ENCODE results near the gene CLIP3. TPM values are rescaled to one million over a fixed set of nuclear protein-coding genes. Genes with fewer than 3 reads are reported as not detected.
A peak's percentile ranks its signal among the peaks of the same experiment; 100 is the strongest.
"Not testable (repeated sequence)": the region's sequence is repeated elsewhere in the genome, so short reads cannot be mapped to it uniquely, and the experiment has no call there.

Gene CLIP3, protein sequence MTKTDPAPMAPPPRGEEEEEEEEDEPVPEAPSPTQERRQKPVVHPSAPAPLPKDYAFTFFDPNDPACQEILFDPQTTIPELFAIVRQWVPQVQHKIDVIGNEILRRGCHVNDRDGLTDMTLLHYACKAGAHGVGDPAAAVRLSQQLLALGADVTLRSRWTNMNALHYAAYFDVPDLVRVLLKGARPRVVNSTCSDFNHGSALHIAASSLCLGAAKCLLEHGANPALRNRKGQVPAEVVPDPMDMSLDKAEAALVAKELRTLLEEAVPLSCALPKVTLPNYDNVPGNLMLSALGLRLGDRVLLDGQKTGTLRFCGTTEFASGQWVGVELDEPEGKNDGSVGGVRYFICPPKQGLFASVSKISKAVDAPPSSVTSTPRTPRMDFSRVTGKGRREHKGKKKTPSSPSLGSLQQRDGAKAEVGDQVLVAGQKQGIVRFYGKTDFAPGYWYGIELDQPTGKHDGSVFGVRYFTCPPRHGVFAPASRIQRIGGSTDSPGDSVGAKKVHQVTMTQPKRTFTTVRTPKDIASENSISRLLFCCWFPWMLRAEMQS
- total RNA-seq, result 19.7 TPM
- long read RNA-seq, transcript CLIP3-201 (14 exons, 3,370 nt), result major isoform, 8 of 9 reads
- long read RNA-seq, partial matches to known transcripts, result 1 of 9 reads
- long read RNA-seq, other reads (novel, unspliced or antisense), result 0 of 9 reads

DNA sequence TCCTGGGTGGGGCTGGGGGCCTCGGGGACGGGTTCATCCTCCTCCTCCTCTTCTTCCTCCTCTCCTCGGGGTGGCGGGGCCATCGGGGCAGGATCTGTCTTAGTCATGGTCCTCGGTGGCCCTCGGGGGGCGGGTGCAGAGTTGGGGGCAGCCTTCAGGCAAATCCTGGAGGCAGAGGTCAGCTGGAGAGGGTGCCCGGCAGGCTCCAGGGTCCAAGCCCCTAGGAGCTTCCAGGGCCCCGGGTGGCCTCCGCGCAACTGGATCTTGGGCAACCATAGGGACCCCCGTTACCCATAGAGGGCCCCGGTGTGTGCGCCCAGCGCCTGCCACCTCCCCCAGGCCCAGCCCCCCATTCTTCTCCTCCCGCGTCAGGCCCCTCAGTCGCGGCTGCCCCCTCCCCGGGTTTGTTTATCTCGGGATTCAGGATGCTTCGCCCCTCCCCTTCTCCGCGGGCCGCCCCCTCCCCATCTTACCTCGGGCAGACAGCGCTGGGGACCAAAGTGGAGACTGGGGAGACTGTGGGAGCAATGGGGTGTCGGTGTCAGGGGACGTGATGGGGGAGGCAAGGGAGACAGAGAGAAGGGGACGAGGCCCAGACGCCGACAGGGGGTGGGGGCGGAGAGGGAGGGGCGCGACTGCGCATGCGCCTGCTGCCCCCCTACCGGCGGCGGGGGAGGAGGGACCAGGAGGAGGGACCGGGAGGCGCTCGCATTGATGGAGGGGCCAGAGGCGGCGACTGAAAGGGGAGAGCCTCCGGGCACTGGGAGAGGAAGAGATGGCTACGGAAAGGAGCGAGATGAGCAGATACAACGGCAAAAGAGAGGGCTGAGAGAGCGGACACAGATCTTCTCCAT, at the start of gene CLIP3:
Gene CLIP3 (minus strand): TSS at position 623 of the 854 bp plus-strand sequence. CDS start 516 bp downstream, at position 107.
- DNase-seq (ENCODE audit: low spot score), result no peak

DNA sequence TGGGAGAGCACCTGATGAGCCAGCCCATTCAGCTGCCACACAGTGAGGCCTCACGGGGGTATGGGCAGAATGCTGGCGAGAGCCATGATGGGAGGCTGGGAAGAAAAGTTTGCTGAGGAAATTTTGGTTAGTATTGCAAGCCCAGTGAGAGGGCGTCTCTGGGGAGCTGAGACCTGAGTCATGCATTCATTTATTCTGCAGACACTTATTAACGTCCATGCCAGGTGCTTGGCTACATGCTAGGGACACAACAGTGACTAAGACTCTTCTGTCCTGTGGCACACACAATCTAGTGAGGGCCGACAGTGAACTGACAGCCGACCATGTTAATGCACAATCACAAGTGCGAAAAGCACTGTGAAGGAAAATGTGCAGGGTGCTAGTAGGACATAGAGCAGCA, 49.2 kb upstream of the CLIP3 start:
- no peak for DNase-seq (ENCODE audit: low spot score)

DNA sequence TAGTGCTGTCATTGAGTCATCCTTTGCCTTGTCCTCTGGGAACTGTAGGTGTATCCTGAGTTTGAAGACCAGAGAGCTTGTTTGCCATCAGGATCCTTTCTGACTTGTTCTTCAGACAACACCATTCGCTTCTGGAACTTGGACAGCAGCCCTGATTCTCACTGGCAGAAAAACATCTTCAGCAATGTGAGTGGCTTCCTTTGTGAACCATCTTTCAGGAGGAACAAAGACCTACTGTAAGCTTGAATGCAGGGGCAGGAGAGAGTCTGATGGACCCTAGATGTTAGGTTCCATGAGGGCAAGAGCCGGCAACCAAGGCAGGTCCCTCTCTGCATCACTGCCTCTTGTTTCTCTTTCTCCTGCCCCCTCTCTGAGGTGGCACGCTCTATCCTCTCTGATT, 48.7 kb upstream of the CLIP3 start:
- no peak for DNase-seq (ENCODE audit: low spot score)

DNA sequence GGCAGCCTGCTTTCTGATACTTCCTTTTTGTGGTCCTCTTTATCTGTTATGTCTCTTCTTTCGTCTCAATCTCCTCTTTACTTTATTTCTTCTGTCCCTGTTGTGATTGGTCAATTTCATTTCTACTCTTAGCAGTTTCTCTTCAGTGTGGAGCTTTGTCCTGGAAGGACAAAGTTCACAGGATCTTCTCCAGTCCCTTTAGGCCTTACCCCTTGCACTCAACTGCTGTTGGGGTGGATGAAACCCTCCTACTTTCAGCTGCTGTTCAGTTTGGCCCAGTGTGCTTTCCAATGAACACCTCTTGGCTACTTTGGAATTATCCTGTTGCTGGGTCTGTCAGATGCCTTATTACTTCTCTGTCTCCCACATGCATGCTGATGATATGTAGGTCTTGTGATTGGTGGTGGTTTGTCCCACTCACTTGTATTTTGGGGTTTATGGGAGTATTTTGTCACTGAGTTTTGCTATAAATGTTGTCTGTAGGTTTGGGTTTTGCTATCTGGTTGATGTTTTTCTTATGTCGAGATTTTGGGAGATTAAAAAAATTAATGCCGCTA, 46.8 kb upstream of the CLIP3 start:
- DNase-seq (ENCODE audit: low spot score), result no peak

DNA sequence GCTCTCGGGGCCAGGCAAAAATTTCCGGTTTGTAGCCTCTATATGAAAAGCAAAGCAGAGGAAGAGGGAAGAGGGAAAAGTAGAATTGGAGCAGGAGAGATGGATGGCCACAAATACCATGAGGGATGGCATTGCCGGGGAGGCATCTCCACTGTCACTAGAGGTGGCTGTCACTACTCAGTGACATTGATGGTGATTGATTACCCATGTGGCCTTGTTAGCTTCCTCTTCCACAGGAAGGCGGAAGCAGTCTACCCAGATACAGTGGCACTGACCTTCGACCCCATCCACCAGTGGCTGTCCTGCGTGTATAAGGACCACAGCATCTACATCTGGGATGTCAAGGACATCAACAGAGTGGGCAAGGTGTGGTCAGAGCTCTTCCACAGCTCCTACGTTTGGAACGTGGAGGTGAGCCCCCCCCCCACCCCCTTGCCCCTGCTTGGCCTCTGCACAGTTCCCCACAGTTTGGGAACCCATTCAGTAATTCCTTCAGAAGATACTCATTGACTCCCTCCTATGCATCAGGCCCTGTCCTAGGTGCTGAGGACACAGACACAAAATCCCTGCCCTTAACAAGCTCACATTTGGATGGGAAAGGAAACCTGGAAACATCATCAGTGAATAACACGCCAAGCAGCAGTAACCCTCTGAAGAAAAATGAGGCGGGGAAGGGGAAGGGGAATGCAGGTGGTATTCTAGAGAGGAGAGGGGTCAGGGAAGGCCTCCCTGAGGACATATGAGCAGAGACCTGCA, 40.6 kb upstream of the CLIP3 start:
- no peak for DNase-seq (ENCODE audit: low spot score)

DNA sequence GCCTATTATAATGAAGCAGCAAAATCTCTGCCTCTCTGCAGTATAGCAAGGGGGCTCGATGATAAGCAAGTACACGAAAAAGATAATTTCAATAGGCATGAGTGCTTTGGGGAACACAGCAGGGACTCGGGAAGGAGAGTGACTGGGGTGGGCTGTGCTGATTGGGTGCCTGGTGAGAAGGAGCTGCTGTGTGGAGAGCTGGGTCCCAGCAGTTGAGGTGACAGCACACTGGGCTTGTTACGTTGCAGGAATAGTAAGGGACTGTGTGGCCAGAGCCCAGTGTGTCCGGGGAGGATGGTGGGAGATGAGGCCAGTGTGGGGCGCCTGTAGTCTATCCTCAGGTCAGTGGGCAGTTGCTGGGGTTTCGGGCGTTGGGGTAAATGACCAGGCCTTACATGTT, 39.4 kb upstream of the CLIP3 start:
- DNase-seq (ENCODE audit: low spot score), result no peak

DNA sequence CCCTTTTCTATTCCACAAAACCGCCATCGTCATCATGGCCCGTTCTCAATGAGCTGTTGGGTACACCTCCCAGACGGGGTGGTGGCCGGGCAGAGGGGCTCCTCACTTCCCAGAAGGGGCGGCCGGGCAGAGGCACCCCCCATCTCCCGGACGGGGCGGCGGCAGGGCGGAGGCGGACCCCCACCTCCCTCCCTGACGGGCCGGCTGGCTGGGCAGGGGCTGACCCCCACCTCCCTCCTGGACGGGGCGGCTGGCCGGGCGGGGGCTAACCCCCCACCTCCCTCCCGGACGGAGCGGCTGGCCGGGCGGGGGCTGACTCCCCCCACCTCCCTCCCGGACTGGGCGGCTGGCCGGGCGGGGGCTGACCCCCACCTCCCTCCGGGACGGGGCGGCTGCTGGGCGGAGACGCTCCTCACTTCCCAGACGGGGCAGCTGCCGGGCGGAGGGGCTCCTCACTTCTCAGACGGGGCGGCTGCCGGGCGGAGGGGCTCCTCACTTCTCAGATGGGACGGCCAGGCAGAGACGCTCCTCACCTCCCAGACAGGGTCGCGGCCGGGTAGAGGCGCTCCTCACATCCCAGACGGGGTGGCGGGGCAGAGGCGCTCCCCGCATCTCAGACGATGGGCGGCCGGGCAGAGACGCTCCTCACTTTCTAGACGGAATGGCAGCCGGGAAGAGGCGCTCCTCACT, 36.3 kb upstream of the CLIP3 start:
- not testable (repeated sequence) for DNase-seq (ENCODE audit: low spot score)

DNA sequence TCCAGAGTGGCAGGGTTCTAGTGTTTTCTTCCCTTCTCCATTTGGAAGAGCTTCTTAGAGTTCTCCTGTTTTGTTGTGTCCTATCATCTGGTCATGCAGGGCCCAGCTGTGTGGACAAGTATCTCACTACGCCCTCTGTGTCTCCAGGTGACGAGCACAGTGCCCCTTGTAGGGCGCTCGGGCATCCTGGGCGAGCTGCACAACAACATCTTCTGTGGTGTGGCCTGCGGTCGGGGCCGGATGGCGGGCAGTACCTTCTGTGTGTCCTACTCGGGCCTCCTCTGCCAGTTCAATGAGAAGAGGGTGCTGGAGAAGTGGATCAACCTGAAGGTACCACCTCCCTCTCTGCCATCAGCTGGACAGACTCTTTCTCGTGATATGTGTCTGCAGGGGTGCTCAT, 35.0 kb upstream of the CLIP3 start:
- DNase-seq (ENCODE audit: low spot score), result no peak

DNA sequence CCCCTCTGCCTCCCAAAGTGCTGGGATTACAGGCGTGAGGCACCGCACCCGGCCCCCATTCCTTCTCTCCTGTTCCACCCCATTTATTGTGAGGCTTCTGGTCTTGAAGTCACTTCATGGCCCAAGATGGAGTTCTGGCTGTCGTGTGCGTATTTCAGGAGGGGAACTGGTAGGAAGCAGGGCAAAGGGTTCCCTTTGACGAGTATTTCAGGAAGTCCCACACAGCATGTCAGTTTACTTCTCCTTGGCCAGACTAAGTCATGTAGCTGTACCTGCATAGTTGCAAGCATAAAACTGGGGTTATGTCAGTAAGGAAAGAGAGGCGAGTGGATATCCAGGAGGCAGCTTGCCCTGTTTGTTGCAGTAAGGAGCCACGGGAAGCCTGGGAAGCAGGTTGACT, 32.2 kb upstream of the CLIP3 start:
- DNase-seq (ENCODE audit: low spot score), result no peak

DNA sequence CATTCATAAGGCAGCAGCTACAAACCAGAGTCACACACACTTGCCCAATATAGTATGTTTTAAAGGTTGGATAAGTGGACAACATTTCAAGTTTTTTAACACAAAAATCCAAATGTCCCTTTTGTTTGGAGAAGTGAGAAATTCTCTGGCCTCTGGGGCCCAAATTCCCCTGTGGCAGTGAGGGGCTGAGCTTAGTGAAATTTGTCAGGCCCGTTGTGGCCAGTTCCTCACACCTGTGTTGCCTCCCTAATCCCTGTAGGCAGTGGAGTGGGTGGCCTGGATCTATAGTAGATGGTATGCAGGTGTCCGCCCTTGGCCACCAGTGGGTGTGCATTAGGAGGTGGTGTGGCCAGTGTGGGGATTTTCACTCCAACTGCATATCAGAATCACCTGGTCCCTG, 28.7 kb upstream of the CLIP3 start:
- no peak for DNase-seq (ENCODE audit: low spot score)

DNA sequence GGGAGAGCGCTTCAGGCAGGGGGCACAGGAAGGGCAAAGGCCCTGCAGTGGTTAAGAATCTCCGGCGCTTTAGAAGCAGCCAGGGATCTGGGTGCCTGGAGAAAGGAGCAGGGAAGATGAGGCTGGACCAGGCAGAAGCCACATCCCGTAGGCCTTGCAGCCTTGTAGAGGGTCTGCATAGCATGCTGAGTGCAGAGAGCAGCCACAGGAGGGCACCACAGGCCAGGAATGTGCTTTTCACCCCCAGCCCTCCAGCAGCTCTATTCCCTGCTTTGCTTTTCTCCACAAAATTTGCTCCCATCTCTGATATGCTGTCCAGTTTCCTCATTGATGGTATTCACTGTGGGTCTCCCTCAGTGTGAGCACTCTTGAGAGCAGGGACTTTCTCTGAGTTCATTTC, 27.8 kb upstream of the CLIP3 start:
- DNase-seq (ENCODE audit: low spot score), result no peak

DNA sequence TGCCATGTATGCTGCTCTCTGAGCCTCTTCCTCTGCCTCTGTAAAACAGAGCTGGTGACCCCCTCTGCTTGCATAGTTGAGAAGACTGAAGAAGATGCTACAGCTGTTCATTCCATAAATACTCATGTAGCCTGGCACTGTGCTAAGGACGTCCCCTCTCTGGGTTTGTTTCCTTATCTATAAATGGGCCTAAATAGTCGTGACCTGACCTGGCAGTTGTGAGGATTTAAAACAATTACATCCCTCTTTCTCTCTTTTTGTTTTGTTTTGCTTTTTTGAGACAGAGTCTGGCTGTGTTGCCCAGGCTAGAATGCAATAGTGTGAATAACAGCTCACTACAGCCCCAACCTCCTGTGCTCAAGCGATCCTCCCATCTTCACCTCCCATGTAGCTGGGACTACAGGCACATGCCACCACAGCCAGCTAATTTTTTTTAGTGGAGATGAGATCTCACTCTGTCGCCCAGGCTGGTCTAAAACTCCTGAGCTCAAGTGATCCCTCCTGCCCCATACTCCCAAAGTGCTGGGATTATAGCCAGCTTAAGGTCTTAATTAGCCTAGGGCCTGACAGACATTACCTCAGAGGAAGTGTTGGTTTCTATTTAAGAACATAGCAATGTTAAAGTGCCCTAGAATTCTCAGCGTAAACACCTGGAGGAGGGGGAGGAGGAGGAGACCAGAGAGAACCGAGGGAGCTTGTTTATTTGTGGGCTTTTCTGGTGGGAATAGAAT, 26.7 kb upstream of the CLIP3 start:
- DNase-seq (ENCODE audit: low spot score), result no peak

DNA sequence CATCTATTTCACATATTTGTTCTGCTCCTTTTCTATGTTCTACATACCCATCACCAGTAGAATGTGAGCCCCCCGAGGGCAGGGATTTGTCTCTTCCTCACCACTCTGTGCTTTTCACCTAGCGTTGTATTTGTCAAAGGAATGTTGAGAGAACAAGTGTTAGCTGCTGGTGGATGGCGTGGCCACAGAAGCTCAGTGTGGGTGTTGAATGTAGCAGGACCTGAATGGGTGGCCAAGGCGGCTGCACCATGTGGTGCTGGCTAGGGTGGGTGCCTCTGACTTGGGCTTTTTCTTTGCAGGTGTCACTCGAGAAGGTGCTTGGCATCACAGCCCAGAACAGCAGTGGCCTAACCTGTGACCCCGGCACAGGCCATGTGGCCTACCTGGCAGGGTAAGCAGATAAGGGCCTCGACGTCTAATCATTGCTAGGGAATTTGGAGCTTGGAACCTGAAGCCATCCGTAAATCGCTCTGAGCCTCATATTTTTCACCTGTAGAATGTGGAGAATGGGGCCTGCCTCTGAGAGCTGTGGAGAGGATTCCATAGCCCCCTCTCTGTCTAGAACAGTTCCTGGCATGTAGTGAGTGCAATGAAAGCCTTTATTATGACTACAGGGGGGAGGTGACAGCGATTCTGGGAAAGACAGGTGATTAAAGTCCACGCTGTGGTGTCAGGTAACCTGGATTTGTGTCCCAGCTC, 26.0 kb upstream of the CLIP3 start:
- DNase-seq (ENCODE audit: low spot score), result no peak

DNA sequence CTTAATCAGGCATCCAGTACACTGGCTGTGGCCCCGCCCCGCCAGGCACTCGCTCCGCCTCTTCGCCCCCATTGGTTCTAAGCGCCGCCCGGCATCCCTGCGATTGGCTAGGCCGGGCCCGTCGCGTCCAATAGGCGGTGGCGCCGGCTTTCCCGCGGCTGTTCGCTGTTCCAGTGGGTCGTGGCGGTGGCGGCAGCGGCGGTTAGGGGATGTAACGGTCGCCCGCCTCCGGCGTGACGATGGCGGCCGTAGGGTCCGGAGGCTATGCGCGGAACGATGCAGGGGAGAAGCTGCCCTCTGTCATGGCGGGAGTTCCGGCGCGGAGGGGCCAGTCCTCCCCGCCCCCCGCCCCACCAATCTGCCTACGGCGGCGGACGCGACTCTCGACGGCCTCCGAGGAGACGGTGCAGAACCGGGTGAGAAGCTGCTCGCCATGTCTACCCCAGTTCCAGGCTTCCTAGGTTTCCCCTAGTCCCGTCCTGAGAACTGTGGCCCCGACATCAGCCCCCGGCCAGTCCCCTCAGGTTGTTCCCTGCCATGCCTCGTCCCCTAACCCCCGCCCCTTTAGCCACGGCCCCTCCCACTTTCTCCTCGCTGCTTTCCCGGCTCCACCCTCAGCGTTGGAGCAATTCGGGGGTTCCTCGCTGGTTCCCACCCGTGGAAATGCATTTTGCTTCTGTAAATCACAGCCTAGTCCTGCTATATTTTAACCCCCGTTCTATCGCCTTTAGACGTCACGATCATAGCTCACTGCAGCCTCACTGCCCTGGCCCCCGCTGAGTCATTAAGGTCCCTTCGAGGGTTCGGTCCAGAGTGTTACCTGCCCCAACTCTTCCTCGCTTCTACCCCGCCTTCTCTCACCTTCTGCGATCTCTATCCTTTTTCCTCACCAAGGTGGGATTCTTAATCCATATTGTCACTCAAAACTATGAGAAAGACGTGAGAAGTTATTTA, 22.3 kb upstream of the CLIP3 start, which contains the start of gene WDR62:
Gene WDR62 (plus strand): TSS at position 165 of the 954 bp plus-strand sequence. CDS start 75 bp downstream, at position 240.
- peak; percentile 98 for DNase-seq (ENCODE audit: low spot score)

DNA sequence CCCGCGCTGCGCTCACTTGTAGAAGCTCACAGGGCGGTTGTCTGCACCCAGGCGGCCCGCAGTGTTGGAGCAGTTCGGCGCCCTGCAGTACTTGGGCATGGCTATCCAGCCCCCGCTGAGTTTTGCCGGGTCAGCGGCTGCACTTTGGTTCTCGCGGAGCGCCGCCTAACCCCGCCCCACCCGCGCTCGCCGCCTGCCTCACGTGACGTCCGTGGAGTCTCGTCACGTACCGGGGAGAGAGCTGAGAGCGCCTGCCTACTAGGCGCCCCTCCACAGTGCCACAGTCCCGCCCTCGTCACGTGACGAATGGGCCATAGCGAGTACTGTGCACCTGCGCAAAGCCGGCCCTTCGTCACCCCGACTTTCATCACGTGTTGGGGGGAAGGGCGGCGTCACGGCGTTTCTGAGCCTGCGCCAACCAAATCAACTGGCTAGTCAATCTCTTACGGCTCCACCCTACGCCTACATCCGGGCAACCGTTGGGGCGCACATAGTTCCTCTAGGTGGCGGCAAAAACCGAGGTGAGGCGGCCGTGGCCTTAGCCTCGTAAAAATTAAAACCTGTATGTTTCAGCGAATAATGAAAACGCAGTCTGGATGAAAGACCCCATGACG, 21.6 kb upstream of the CLIP3 start, which contains the start of gene THAP8:
Gene THAP8 (minus strand): TSS at position 167 of the 614 bp plus-strand sequence. CDS start 68 bp downstream, at position 99.
- peak; percentile 100 for DNase-seq (ENCODE audit: low spot score)

DNA sequence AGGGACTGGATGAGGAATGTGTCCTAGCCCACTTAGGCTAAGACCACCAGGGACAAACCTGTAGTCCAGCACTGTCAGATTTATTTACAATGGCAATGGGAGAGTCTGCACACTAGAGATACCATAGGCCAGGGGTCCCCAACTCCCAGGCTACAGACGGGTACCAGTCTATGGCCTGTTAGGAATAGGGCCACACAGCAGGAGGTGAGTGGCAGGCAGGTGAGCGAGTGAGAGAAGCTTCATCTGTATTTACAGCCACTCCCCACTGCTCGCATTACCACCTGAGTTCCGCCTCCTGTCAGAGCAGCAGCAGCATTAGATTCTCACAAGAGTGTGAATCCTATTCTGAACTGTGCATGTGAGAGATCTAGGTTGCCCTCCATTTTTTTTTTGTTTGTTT, 19.0 kb upstream of the CLIP3 start:
- DNase-seq (ENCODE audit: low spot score), result no peak

DNA sequence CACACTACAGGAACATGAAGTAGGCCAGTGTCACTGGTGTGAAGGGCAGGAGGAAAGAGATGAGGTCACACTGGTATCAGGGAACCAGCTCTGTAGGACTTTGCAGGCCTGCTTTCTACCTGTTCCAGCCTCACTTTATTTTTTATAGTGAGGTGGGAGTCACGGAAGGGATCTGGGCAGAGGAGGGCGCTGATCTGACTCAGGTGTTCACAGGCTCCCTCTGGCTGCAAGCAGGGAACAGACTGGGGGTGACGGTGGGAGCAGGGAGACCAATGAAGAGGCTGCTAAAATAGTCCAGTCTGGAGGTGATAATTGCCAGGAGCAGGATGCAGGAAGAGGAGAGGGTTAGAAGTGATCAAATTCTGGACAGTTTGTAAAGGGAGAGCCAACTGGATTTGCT, 18.6 kb upstream of the CLIP3 start:
- DNase-seq (ENCODE audit: low spot score), result no peak
